H1 (cell line): Measurements from ENCODE around the gene MEMO1. TPM values are rescaled to one million over a fixed set of nuclear protein-coding genes. Genes with fewer than 3 reads are reported as not detected.
"Not testable (repeated sequence)": the region's sequence is repeated elsewhere in the genome, so short reads cannot be mapped to it uniquely, and the experiment has no call there.

Experiments used
- CTCF ChIA-PET: fragments of 300-600 bp; sonication (Branson Sonifier 250); formaldehyde crosslinking; loops from one replicate; lab custom pipeline; 2021; ENCODE audit not compliant: partially characterized antibody; lab: Charles Lee
- POLR2A ChIA-PET: fragments of 300-600 bp; sonication (Branson Sonifier 250); formaldehyde crosslinking; loops from one replicate; lab custom pipeline; 2021; ENCODE audit warnings: inconsistent platforms; ENCODE audit not compliant: partially characterized antibody; lab: Charles Lee
- DNase-seq, 2 experiments: peaks; one replicate each; pipeline versions ENCODE4 v3.0.0 to v3.0.0-alpha.2; 2010 to 2022; ENCODE audit warnings: low spot score in 2 of 2, low read depth in 1 of 2, mixed read lengths in 1 of 2
- FAIRE-seq: peaks from 2 replicates; lab custom pipeline; 2011; peaks lifted over from hg19 to GRCh38; lab: Jason Lieb, UNC
- H2AFZ ChIP-seq: 2 replicates; pipeline ENCODE4 v1.8.1; 2012; ENCODE audit warnings: low read length, inconsistent platforms
- H2AK5ac ChIP-seq: 2 replicates; pipeline ENCODE4 v1.6.1; 2013; ENCODE audit warnings: low read depth, low read length
- H2BK120ac ChIP-seq: replicated peaks from 2 replicates; pipeline ENCODE3; 2013; ENCODE audit warnings: low read depth, low read length, inconsistent platforms
- H2BK12ac ChIP-seq: 2 replicates; pipeline ENCODE4 v1.6.1; 2013; ENCODE audit warnings: low read depth, low read length
- H2BK15ac ChIP-seq: 2 replicates; pipeline ENCODE4 v1.6.1; 2013; ENCODE audit warnings: low read length
- H2BK20ac ChIP-seq: 2 replicates; pipeline ENCODE4 v1.6.1; 2013; ENCODE audit warnings: low read length
- H2BK5ac ChIP-seq: 2 replicates; pipeline ENCODE4 v1.6.1; 2013; ENCODE audit warnings: low read depth, low read length
- H3K14ac ChIP-seq: 2 replicates; pipeline ENCODE4 v1.6.1; 2013; ENCODE audit warnings: inconsistent platforms; ENCODE audit not compliant: insufficient read length
- H3K18ac ChIP-seq: 2 replicates; pipeline ENCODE4 v1.6.1; 2013; ENCODE audit warnings: low read length; ENCODE audit errors: extremely low read depth
- H3K23ac ChIP-seq: 2 replicates; pipeline ENCODE4 v1.6.1; 2013; ENCODE audit warnings: inconsistent platforms; ENCODE audit not compliant: insufficient read length
- H3K23me2 ChIP-seq: 2 replicates; pipeline ENCODE4 v1.6.1; 2013; ENCODE audit warnings: low read depth, low read length
- H3K27ac ChIP-seq: 2 replicates; pipeline ENCODE4 v1.6.1; 2011; ENCODE audit warnings: low read depth, low read length, inconsistent platforms
- H3K27me3 ChIP-seq, 4 experiments: replicated peaks in 1 of 4; 1 replicate in 1 of 4; 2 replicates in 3 of 4; pipeline versions ENCODE4 v1.6.1 to v1.8.1; 2011 to 2013; ENCODE audit warnings: low read length in 3 of 4, mild to moderate bottlenecking in 3 of 4, inconsistent platforms in 2 of 4, mixed read lengths in 2 of 4, moderate library complexity in 1 of 4; ENCODE audit not compliant: control insufficient read depth in 3 of 4, insufficient read depth in 3 of 4; ENCODE audit errors: extremely low read depth in 1 of 4
- H3K36me3 ChIP-seq, 4 experiments: 2 replicates each; pipeline versions ENCODE4 v1.6.1 to v1.8.1; 2011 to 2013; ENCODE audit warnings: mild to moderate bottlenecking in 4 of 4, low read length in 3 of 4, moderate library complexity in 2 of 4, control low read depth in 1 of 4, inconsistent platforms in 1 of 4; ENCODE audit not compliant: insufficient read depth in 4 of 4, control insufficient read depth in 2 of 4
- H3K4ac ChIP-seq: replicated peaks from 2 replicates; pipeline ENCODE3; 2013; ENCODE audit warnings: low read length, low read depth, mixed read lengths, inconsistent platforms; ENCODE audit not compliant: insufficient read length
- H3K4me1 ChIP-seq, 4 experiments: replicated peaks in 1 of 4; 1 replicate in 1 of 4; 2 replicates in 3 of 4; pipeline versions ENCODE4 v1.6.1 to v1.8.1; 2011 to 2013; ENCODE audit warnings: low read length in 3 of 4, inconsistent platforms in 2 of 4, mixed read lengths in 1 of 4; ENCODE audit not compliant: insufficient read depth in 4 of 4, control insufficient read depth in 3 of 4
- H3K4me2 ChIP-seq, 2 experiments: 2 replicates each; pipeline versions ENCODE4 v1.6.1 to v1.8.1; 2011 to 2013; ENCODE audit warnings: low read depth in 2 of 2, low read length in 2 of 2, control low read depth in 1 of 2, inconsistent platforms in 1 of 2, mild to moderate bottlenecking in 1 of 2; ENCODE audit not compliant: insufficient read depth in 1 of 2
- H3K4me3 ChIP-seq, 4 experiments: fragments of 200-600, 300-600 bp in 1 of 4; sonication (generic), shearing (Covaris generic), sonication (Bioruptor Twin) in 1 of 4; 2 replicates each; pipeline versions ENCODE4 v1.5.1 to v1.8.1; 2011 to 2016; ENCODE audit warnings: low read length in 4 of 4, low read depth in 3 of 4, control low read depth in 2 of 4, inconsistent platforms in 2 of 4, mild to moderate bottlenecking in 2 of 4, mixed read lengths in 1 of 4, moderate library complexity in 1 of 4; ENCODE audit not compliant: insufficient read depth in 2 of 4; ENCODE audit errors: extremely low read depth in 1 of 4
- H3K56ac ChIP-seq: replicated peaks from 2 replicates; pipeline ENCODE3; 2013; ENCODE audit warnings: low read depth, mild to moderate bottlenecking, mixed read lengths, low read length, inconsistent platforms; ENCODE audit not compliant: insufficient read length
- H3K79me1 ChIP-seq: 2 replicates; pipeline ENCODE4 v1.6.1; 2013; ENCODE audit warnings: low read depth, low read length, control low read depth
- H3K79me2 ChIP-seq, 2 experiments: 2 replicates each; pipeline versions ENCODE4 v1.6.1 to v1.8.1; 2012 to 2013; ENCODE audit warnings: low read length in 2 of 2, mild to moderate bottlenecking in 2 of 2, inconsistent platforms in 1 of 2; ENCODE audit not compliant: insufficient read depth in 2 of 2, control insufficient read depth in 1 of 2
- H3K9ac ChIP-seq, 4 experiments: replicated peaks in 1 of 4; 1 replicate in 1 of 4; 2 replicates in 3 of 4; pipeline versions ENCODE4 v1.6.1 to v1.8.1; 2011 to 2013; ENCODE audit warnings: low read depth in 3 of 4, low read length in 3 of 4, control low read depth in 2 of 4, mild to moderate bottlenecking in 2 of 4, moderate library complexity in 2 of 4, inconsistent platforms in 1 of 4; ENCODE audit errors: extremely low read depth in 1 of 4
- H3K9me3 ChIP-seq, 2 experiments: 2 replicates each; pipeline versions ENCODE4 v1.6.1 to v1.8.1; 2012 to 2013; ENCODE audit warnings: mild to moderate bottlenecking in 2 of 2, moderate library complexity in 2 of 2, control low read depth in 1 of 2, inconsistent platforms in 1 of 2, low read depth in 1 of 2, low read length in 1 of 2, mixed read lengths in 1 of 2; ENCODE audit not compliant: insufficient read depth in 2 of 2
- H4K20me1 ChIP-seq, 2 experiments: replicated peaks in 1 of 2; 2 replicates each; pipeline versions ENCODE3 to v1.8.1; 2011 to 2013; ENCODE audit warnings: inconsistent platforms in 2 of 2, low read length in 2 of 2, mild to moderate bottlenecking in 1 of 2; ENCODE audit not compliant: insufficient read depth in 2 of 2, control insufficient read depth in 1 of 2
- H4K5ac ChIP-seq: 2 replicates; pipeline ENCODE4 v1.6.1; 2013; ENCODE audit warnings: low read length, low read depth, mixed read lengths, inconsistent platforms; ENCODE audit not compliant: insufficient read length
- H4K8ac ChIP-seq: 2 replicates; pipeline ENCODE4 v1.8.0; 2013; ENCODE audit warnings: mild to moderate bottlenecking, moderate library complexity, low read length, inconsistent platforms; ENCODE audit not compliant: insufficient read depth; ENCODE audit errors: extremely low read depth
- H4K91ac ChIP-seq: replicated peaks from 2 replicates; pipeline ENCODE3; 2013; ENCODE audit warnings: low read length, mixed read lengths, inconsistent platforms; ENCODE audit not compliant: insufficient read length
- ATF3 ChIP-seq: IDR thresholded peaks from 2 replicates; pipeline ENCODE4 v1.6.1; 2011; ENCODE audit warnings: low read depth, mild to moderate bottlenecking, low read length; ENCODE audit not compliant: insufficient read depth
- WGBS, 2 experiments: shearing (Covaris generic) in 1 of 2; methylation state at CpG; one replicate each; pipeline versions ENCODE4 v1.1.6 to v1.1.7; 2013 to 2015; ENCODE audit warnings: low lambda C conversion rate in 2 of 2, mixed read lengths in 2 of 2, inconsistent platforms in 1 of 2, low coverage in 1 of 2, missing lambda C conversion rate in 1 of 2; ENCODE audit not compliant: insufficient replicate concordance in 2 of 2, insufficient coverage in 1 of 2, insufficient read length in 1 of 2; ENCODE audit errors: extremely low coverage in 1 of 2, missing lambda C conversion rate in 1 of 2; 5-methylcytosine and 5-hydroxymethylcytosine counted together
- polyA plus RNA-seq, 7 experiments: library from polyadenylated mRNA; depleted of rRNA in 3 of 7; stranded (reverse) in 5 of 7; unstranded in 2 of 7; fragments of >200 nt in 5 of 7; fragments of 200-250 nt in 2 of 7; gene quantifications; 1 replicate in 5 of 7; 2 replicates in 1 of 7; 4 replicates in 1 of 7; pipeline versions ENCODE4 v1.2.1 to v1.2.3, GENCODE V29; 2011 to 2013; ENCODE audit warnings: missing spikeins in 2 of 7, mixed read lengths in 2 of 7
- total RNA-seq: library from RNA; stranded (reverse); fragmentation: NEBNext Ultra II Directional; extraction: Animal tissue kit (Norgen Biotek cat#: 25700); gene quantifications from 2 replicates; pipeline ENCODE4 v1.2.1, GENCODE V29; 2021

Gene MEMO1
- total and polyA plus RNA-seq, 2 of the 8 experiments (the other 6 are each of a cell fraction or from before 2014, with no cell fraction given): 26.9 to 54.7 TPM

GRCh38 chr2:31956312-31956711 lies 54.5 kb downstream of the MEMO1 start (continued):
- TF ChIP-seq ATF3: no peak

- H3K36me3 ChIP-seq, H2BK120ac ChIP-seq, H3K27ac ChIP-seq, H3K4me1 ChIP-seq, H3K9ac ChIP-seq, H2BK5ac ChIP-seq, H3K14ac ChIP-seq, H4K20me1 ChIP-seq, H2BK15ac ChIP-seq, H3K4ac ChIP-seq, H4K91ac ChIP-seq, H4K8ac ChIP-seq, H3K9me3 ChIP-seq, FAIRE-seq, H3K23me2 ChIP-seq, H3K4me2 ChIP-seq, H3K56ac ChIP-seq, H2AK5ac ChIP-seq, DNase-seq, H3K23ac ChIP-seq, H2BK20ac ChIP-seq, H3K18ac ChIP-seq, H2BK12ac ChIP-seq, POLR2A ChIA-PET, H3K27me3 ChIP-seq, H4K5ac ChIP-seq, H2AFZ ChIP-seq, H3K4me3 ChIP-seq, H3K79me1 ChIP-seq: not testable (repeated sequence)
- CTCF ChIA-PET: interaction anchor here (0.7 to 1.1 kb wide), 2 partner anchors 35 to 51 kb away, joined by 4 to 6 read pairs; no protein-coding TSS in a partner anchor
- 92% methylated on average over 8 of the region's 9 CpGs; no CpG with 5 or more reads in 1 of the 2 experiments for WGBS, 2 experiments
- peaks cover 0 to 56% of the 10 kb centered on the region in 2 experiments; a peak in 3 of 4 replicates for H3K79me2 ChIP-seq
Observed at GRCh38 chr2:31953095-31953494, 57.7 kb downstream of the MEMO1 start.
